Left ventricle myocardium superior (tissue), 1 donor: Measurements from ENCODE around the gene CCT2. TPM values are rescaled to one million over a fixed set of nuclear protein-coding genes. Genes with fewer than 3 reads are reported as not detected.

Experiments used
- ATAC-seq: fragments of 200-7000 bp; cut with Tn5 transposase; one replicate; pipeline ENCODE4 v1.9.1; 2020; ENCODE audit warnings: mild to moderate bottlenecking, moderate library complexity
- DNase-seq: peaks from one replicate; pipeline ENCODE4 v3.0.0-alpha.2; 2020
- intact Hi-C: fragments of 100-400 bp; cut with micrococcal nuclease; formaldehyde crosslinking; loops from one replicate; pipeline ENCODE4 v1.11.0; 2022
- microRNA-seq: library from miRNA; unstranded; fragments of <30 nt; microRNA quantifications from one replicate; pipeline ENCODE4 v1.2.0, GENCODE V29; 2020; ENCODE audit warnings: borderline number of aligned reads
- total RNA-seq: library from RNA; stranded (reverse); fragmentation: NEBNext Ultra II Directional; extraction: Animal tissue kit (Norgen Biotek cat#: 25700); gene quantifications from one replicate; pipeline ENCODE4 v1.2.1, GENCODE V29; 2021
- donor health status: DM: no; HTN: yes; CAD: no; lungs with severe emphysema.

CCT2 gene
- total RNA-seq, 1 donor from 2014 or later: 89.1 TPM

DNA sequence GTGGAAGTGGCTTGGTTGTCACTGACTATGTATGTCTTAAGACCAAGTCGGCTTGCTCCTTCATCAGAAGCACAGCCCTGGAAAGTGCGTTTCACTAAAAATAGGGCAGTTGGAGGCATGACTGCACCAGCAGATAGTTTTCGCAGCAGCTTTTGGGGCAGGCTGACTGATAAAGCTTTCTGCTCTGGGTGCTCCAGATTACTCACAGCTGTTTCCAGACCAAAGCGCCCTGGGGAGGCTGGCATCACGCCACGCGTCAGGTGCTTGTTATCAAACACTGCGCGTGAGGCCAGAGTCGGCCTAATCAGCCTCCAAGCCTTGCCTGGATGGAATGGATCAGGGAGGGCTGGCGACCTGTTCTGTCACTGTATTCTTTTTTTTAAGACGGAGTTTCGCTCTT lies 38.7 kb downstream of the CCT2 start:
- peak; percentile 92 for ATAC-seq
- peak; percentile 92 for DNase-seq
- intact Hi-C loops: no loop called here

DNA sequence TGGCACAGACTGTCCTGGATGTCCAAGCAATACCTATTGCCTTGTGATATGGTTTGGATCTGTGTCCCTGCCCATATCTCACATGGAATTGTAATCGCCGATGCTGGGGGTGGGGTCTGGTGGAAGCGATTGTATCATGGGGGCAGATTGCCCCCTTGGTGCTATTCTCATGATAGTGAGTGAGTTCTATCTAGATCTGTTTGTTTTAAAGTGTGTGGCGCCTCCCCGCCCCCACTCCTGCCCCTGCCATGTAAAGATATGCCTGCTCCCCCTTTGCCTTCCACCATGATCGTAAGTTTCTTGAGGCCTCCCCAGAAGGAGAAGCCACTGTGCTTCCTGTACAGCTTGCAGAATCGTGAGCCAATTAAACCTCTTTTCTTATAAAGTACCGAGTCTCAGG lies 42.2 kb downstream of the CCT2 start:
- DNase-seq (no peak), ATAC-seq (no peak)
- intact Hi-C loops: no loop called here

DNA sequence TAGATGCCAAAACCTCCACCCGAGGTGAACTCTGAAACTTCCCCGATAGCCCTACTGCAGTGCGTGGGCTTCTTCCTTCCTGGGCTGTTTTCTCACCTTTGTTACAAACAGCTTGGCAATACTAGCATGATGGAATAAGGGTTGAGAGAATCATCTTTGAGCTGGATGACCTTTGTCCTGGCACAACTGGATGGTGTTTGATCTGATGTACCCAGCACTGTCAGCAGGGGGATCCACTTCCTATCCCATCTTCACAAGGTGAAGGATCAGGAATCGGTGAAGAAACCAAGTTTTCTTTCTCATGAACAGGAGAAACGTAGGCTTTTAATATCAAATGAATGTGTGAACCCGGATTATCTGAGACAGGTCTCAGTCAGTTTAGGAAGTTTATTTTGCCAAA lies 44.9 kb downstream of the CCT2 start:
- DNase-seq (no peak), ATAC-seq (no peak)
- intact Hi-C loops: no loop called here

DNA sequence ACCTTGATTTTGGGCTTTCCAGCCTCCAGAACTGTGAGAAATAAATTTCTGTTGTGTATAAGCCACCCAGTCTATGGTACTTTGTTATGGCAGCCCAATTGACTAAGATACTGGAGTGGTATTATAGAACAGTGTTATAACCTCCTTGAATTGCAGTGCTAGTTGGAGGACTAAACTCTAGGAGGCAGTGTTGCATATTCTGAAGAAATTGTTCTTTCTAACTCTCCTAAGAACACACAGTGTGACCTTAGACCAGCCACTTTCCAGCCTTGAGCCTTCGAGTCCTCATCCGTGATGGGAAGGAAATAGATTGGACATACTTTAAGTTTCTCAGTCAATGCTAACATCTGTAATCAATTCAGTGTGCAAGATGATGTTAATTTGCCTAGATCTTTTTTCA lies 47.8 kb downstream of the CCT2 start:
- intact Hi-C loops: no loop called here
- DNase-seq (no peak), ATAC-seq (no peak)

DNA sequence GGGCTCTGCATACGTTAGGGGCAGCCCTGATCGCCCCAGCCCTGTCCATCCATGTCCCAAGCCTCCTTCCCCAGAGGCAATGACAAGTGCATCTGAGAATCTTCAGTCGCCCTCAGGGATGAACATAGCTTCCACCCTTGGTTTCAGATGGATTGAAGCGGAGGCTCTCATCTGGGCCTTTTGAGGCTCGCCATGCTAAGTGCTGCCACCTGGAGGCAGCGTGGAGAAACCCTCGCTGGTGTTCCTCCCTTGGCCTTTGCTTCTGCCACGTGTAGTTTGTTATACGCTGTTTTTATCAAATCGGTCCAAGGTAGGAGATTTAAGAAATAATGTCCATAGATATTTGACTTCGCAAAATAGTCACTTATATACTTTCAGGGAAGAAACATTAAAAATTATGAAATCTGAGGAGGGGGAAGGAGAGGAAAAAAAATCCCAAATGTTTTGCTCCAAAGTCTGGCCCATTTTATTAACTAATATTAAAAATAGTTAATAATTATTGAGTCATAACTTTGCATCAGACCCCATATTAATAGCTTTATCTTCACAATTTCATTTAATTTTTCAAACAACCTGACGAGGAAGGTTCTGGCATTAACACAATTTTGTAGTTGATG lies 54.2 kb downstream of the CCT2 start:
- ATAC-seq (peak; percentile 50), DNase-seq (peak; percentile 78)
- intact Hi-C loops: no loop called here

DNA sequence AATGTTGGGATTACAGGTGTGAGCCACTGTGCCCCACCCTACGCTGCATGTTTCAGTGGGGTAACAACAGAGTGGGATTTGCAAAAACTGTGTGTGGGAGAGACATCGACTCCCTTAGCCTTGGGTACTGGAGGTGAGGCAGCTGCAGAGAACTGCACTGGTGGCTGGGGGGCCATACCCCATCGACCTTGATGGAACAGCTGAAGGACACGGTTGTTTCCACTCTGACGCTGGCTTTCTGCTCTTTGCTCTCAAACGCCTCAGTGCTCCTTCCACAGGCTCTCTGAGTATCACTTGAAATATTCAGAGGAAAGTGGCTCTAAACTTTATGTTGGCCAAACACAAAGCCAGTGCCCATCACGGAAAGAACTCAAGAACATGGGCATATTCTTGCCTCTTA lies 56.3 kb downstream of the CCT2 start:
- DNase-seq: no peak
- ATAC-seq: no peak
- intact Hi-C loops: no loop called here

DNA sequence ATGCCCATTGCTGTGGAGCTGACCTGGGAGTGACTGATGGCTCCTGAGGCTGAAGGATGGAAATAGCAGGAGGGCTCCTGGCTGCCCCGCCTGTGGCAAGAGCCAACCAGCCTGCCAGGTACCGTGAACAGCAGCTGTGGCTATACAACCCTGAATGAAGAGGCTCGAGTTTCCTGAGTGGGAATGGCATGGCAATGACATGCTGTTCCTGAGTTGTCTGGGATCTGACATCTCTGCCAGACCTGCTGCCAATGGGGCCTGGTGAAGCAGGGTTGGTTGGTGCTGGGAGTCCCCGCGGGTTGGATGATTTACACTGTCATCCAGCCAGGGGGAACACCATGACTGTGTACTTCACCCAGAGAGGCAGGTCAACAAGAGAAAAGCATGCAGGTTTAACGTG lies 57.3 kb downstream of the CCT2 start:
- intact Hi-C loops: no loop called here
- ATAC-seq (peak; percentile 97), DNase-seq (peak; percentile 65)

DNA sequence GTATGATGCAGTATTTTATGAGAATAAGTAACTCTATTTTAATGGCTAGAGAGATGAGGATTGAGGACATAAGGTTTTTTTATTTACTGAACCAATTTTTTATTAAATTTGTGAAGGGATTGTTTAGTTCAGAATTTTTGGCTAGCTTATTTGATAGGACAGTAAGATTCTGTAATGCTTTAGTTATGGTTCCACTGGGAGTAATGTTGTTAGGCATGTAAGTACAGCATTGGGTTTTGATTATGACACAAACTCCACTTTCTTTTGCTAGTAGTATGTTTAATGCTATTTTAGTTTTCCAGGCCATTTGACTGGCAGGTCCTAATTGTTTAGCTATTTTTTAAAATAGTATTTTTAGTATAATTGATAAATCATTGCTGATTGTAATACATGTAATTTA lies 59.3 kb downstream of the CCT2 start:
- no peak for ATAC-seq
- intact Hi-C loops: no loop called here
- no peak for DNase-seq

DNA sequence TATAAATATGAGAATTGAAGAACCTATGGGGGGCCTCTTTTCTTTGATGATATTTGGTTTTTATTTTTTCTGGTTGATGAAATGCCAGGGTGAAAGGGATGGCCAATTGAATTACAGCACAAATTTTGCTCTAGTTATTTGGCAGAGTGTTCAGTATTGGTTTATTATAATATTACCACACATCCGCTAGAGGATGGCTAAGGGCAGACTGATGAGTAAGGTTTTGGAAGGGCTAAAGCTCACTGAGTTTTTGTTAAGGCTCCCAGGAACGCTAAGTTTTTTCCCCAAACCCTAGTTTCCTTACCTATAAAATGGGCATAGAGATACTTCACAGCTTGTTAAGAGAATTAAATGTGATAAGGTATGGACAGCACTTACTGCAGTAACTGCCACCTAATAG lies 59.8 kb downstream of the CCT2 start:
- ATAC-seq (no peak), DNase-seq (no peak)
- intact Hi-C loops: no loop called here

DNA sequence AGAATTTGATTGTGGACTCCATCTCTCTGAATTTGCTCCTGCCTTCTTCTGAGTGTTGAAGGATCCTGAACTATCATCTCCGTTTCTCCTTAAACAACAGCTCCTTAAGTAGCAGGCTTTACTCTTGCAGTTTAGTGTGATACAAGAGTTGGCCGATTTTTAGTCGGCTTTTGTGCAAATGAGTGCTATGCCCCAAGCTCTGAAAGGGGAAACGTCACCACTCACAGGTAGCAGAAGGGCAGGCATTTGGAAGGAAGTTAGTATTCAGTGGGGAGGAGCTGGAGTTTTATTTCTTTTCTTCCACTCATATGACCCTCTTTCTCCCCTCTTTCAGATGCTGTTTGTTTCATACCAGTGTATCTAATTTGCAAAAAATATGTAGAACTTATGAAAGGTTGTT lies 61.9 kb downstream of the CCT2 start:
- no peak for ATAC-seq
- intact Hi-C loops: no loop called here
- DNase-seq: no peak

DNA sequence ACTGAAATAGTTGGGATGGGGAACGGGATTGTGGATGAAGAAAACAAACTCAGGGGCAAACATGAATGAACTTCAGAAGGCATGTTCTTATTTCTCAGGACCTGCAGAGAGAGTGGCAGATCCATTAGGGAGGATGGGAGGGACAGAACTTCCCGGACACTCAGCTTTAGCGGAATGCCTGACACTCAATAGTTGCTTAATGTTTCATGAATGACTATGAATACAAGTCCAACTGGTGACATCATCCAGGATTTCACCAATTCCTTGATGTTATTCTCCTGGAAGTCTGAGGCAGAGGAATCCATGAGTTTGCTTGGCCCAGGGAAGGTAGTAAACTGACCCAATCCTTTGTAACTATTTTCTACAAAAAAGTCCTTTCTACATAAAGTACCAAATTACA lies 63.2 kb downstream of the CCT2 start:
- ATAC-seq (no peak), DNase-seq (no peak)
- intact Hi-C loops: no loop called here

DNA sequence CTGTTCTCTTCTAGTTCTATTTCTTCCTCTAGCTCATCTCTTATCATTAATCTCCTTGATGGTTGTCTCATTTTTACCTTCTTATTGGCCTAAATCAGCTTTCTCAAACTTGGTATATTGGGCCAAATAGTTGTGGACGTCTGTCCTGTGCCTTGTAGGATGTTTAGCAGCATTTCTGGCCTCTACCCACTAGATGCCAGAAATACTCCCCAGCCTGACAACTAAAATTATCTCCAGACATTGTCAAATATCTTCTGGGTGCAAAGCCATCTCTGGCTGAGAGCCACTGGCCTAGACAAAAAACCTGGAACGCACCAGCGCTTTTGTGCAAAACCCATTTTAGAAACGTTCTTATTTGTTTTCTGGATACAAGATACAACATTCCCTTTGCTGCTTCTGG lies 64.3 kb downstream of the CCT2 start:
- intact Hi-C loops: no loop called here
- peak; percentile 13 for ATAC-seq
- DNase-seq: no peak

Small RNA genes lying within 50 kb of the gene (microRNA-seq; reads per million reads assigned to microRNA genes)
- gene MIR3913-1 (not detected), gene MIR3913-2 (not detected)

Other genes with a start within 250 kb of the CCT2 start
- 51.1 TPM for gene LYZ, start 237.1 kb upstream of the CCT2 start, total RNA-seq
- 12.8 TPM for gene YEATS4, start 225.7 kb upstream of the CCT2 start, total RNA-seq
- gene FRS2, start 115.1 kb upstream of the CCT2 start, total RNA-seq: 25.2 TPM
- gene LRRC10, start 25.4 kb downstream of the CCT2 start, total RNA-seq: 50.8 TPM
- gene BEST3, start 113.8 kb downstream of the CCT2 start, total RNA-seq: 0.55 TPM
- 39.4 TPM for gene RAB3IP, start 153.4 kb downstream of the CCT2 start, total RNA-seq
- gene MYRFL, start 239.8 kb downstream of the CCT2 start, total RNA-seq: not detected